Caco-2 (cell line): ENCODE measurements around the gene RPH3AL. TPM values are rescaled to one million over a fixed set of nuclear protein-coding genes. Genes with fewer than 3 reads are reported as not detected.

Experiments
- BruUV-seq: library from RNA; stranded (reverse); fragments of 400-500 nt; replicated peaks from 2 replicates; lab custom pipeline; 2021; lab: Mats Ljungman, UMichigan
- CTCF ChIA-PET: fragments of 300-600 bp; sonication (Branson Sonifier 250); formaldehyde crosslinking; loops from one replicate; lab custom pipeline; 2022; ENCODE audit warnings: antibody characterized with exemption; lab: Charles Lee
- POLR2A ChIA-PET: fragments of 300-600 bp; sonication (Branson Sonifier 250); formaldehyde crosslinking; loops from one replicate; lab custom pipeline; 2022; ENCODE audit warnings: antibody characterized with exemption; lab: Charles Lee
- DNase-seq, 2 experiments: peaks; one replicate each; pipeline versions ENCODE4 v3.0.0 to v3.0.0-alpha.2; 2020 to 2022
- H3K27me3 ChIP-seq: replicated peaks from 2 replicates; pipeline ENCODE4 v1.6.0; 2011; ENCODE audit warnings: low read length; ENCODE audit not compliant: control insufficient read depth, insufficient read depth
- H3K36me3 ChIP-seq: 2 replicates; pipeline ENCODE4 v1.5.1; 2011; ENCODE audit warnings: low read length; ENCODE audit not compliant: control insufficient read depth, insufficient read depth
- H3K4me1 ChIP-seq: fragments of 250-450 bp; sonication (Bioruptor Pico); 2 replicates; pipeline ENCODE4 v1.5.1; 2020; ENCODE audit warnings: mild to moderate bottlenecking
- H3K4me3 ChIP-seq: 2 replicates; pipeline ENCODE4 v1.5.1; 2011; ENCODE audit warnings: low read depth, mild to moderate bottlenecking, control low read depth, low read length
- H3K9me3 ChIP-seq: fragments of 250-450 bp; sonication (Bioruptor Pico); 2 replicates; pipeline ENCODE4 v1.5.1; 2020; ENCODE audit warnings: mild to moderate bottlenecking, moderate library complexity
- H3K27ac Mint-ChIP-seq: one replicate; pipeline ENCODE4 v1.8.0; 2022; ENCODE audit warnings: mixed read lengths; ENCODE audit not compliant: unreplicated experiment
- H3K27me3 Mint-ChIP-seq: one replicate; pipeline ENCODE4 v1.8.0; 2022; ENCODE audit warnings: mixed read lengths; ENCODE audit not compliant: insufficient read depth, unreplicated experiment
- H3K36me3 Mint-ChIP-seq: one replicate; pipeline ENCODE4 v1.8.0; 2022; ENCODE audit warnings: mild to moderate bottlenecking, mixed read lengths; ENCODE audit not compliant: insufficient read depth, unreplicated experiment
- H3K4me1 Mint-ChIP-seq: one replicate; pipeline ENCODE4 v1.8.0; 2022; ENCODE audit warnings: low read depth, mixed read lengths; ENCODE audit not compliant: unreplicated experiment
- H3K4me3 Mint-ChIP-seq: one replicate; pipeline ENCODE4 v1.8.0; 2022; ENCODE audit warnings: mild to moderate bottlenecking, moderate library complexity, mixed read lengths; ENCODE audit not compliant: unreplicated experiment
- H3K9me3 Mint-ChIP-seq: one replicate; pipeline ENCODE4 v1.8.0; 2022; ENCODE audit warnings: mixed read lengths; ENCODE audit not compliant: unreplicated experiment
- CTCF ChIP-seq, 2 experiments: fragments of 200-600 bp in 1 of 2; IDR thresholded peaks; 1 replicate in 1 of 2; 2 replicates in 1 of 2; pipeline versions ENCODE4 v1.5.1 to v1.8.0; 2011 to 2022; ENCODE audit warnings: antibody characterized with exemption in 1 of 2, control low read depth in 1 of 2, inconsistent platforms in 1 of 2, low read depth in 1 of 2, low read length in 1 of 2, mild to moderate bottlenecking in 1 of 2, moderate library complexity in 1 of 2; ENCODE audit not compliant: insufficient read depth in 1 of 2, severe bottlenecking in 1 of 2, unreplicated experiment in 1 of 2
- intact Hi-C: fragments of 100-400 bp; cut with micrococcal nuclease; formaldehyde crosslinking; loops from one replicate; pipeline ENCODE4 v1.10.0; 2022; ENCODE audit not compliant: unreplicated experiment
- total RNA-seq: library from RNA; stranded (reverse); gene quantifications from 2 replicates; pipeline ENCODE4 v1.2.3, GENCODE V29; 2022

RPH3AL gene
- total RNA-seq, 1 experiment from 2014 or later, result 36.0 TPM

GRCh38 chr17:205817-206216, 146.8 kb downstream of the RPH3AL start:
- no peak overlapping the region for H3K27ac Mint-ChIP-seq
- Histone ChIP-seq H3K36me3 (no peaks in the 10 kb centered on the region), H3K9me3 (0 out of 2 replicates have a peak, but pooled peaks cover 2% of the 10 kb centered on the region), H3K4me1 (no peaks in the 10 kb centered on the region), H3K4me3 (no peak overlapping the region), H3K27me3 (no peaks in the 10 kb centered on the region)
- BruUV-seq, result no TSS peak
- peaks cover 13% of the 10 kb centered on the region for H3K9me3 Mint-ChIP-seq
- DNase-seq, result peak in 1 of 2 experiments; percentile 15
- POLR2A ChIA-PET, result no interaction called here
- H3K4me1 Mint-ChIP-seq, result no peaks in the 10 kb centered on the region
- intact Hi-C loops, result no loop called here
- no peak for TF ChIP-seq CTCF (IDR thresholded peaks at IDR 0.05; ENCODE audit: insufficient read depth in 1 of 2, low read depth in 1 of 2, low read length in 1 of 2, severe bottlenecking in 1 of 2, unreplicated experiment in 1 of 2)
- H3K36me3 Mint-ChIP-seq, result peaks cover 26% of the 10 kb centered on the region
- CTCF ChIA-PET, result no interaction called here
- peaks cover 3% of the 10 kb centered on the region for H3K27me3 Mint-ChIP-seq
- H3K4me3 Mint-ChIP-seq, result no peak overlapping the region

- BruUV-seq, result no TSS peak
- Mint-ChIP-seq H3K27me3 (peaks cover 3% of the 10 kb centered on the region), H3K4me3 (no peak overlapping the region), H3K36me3 (peaks cover 21% of the 10 kb centered on the region), H3K9me3 (peaks cover 13% of the 10 kb centered on the region), H3K4me1 (no peaks in the 10 kb centered on the region), H3K27ac (no peak overlapping the region)
- Histone ChIP-seq H3K4me1 (no peaks in the 10 kb centered on the region), H3K9me3 (0 out of 2 replicates have a peak, but pooled peaks cover 2% of the 10 kb centered on the region), H3K36me3 (no peaks in the 10 kb centered on the region), H3K4me3 (no peak overlapping the region), H3K27me3 (no peaks in the 10 kb centered on the region)
- DNase-seq, result peak in 1 of 2 experiments; percentile 18
- POLR2A ChIA-PET, result no interaction called here
- CTCF ChIA-PET, result no interaction called here
- intact Hi-C loops, result no loop called here
- no peak for TF ChIP-seq CTCF (IDR thresholded peaks at IDR 0.05; ENCODE audit: insufficient read depth in 1 of 2, low read depth in 1 of 2, low read length in 1 of 2, severe bottlenecking in 1 of 2, unreplicated experiment in 1 of 2)
Measured at GRCh38 chr17:205148-205669, 147.4 kb downstream of the RPH3AL start.

- Histone ChIP-seq H3K4me3 (no peak overlapping the region), H3K9me3 (0 out of 2 replicates have a peak, but pooled peaks cover 2% of the 10 kb centered on the region), H3K4me1 (no peaks in the 10 kb centered on the region), H3K36me3 (no peaks in the 10 kb centered on the region), H3K27me3 (no peaks in the 10 kb centered on the region)
- H3K4me3 Mint-ChIP-seq, result no peak overlapping the region
- ChIA-PET CTCF (no interaction called here), POLR2A (no interaction called here)
- H3K27ac Mint-ChIP-seq, result no peak overlapping the region
- peak in 1 of 2 experiments; percentile 25 for DNase-seq
- peaks cover 3% of the 10 kb centered on the region for H3K27me3 Mint-ChIP-seq
- TF ChIP-seq CTCF (IDR thresholded peaks at IDR 0.05; ENCODE audit: insufficient read depth in 1 of 2, low read depth in 1 of 2, low read length in 1 of 2, severe bottlenecking in 1 of 2, unreplicated experiment in 1 of 2), result no peak
- peaks cover 21% of the 10 kb centered on the region for H3K36me3 Mint-ChIP-seq
- peaks cover 13% of the 10 kb centered on the region for H3K9me3 Mint-ChIP-seq
- BruUV-seq, result no TSS peak
- intact Hi-C loops, result no loop called here
- H3K4me1 Mint-ChIP-seq, result no peaks in the 10 kb centered on the region
Measured at GRCh38 chr17:204427-205147, 148.0 kb downstream of the RPH3AL start.
